WERI-Rb-1 (cell line): ENCODE results near the gene MYOM1.

Experiments
- DNase-seq: peaks from one replicate; pipeline ENCODE4 v3.0.0-alpha.2; 2020
- H3K27ac ChIP-seq: fragments of 250-450 bp; sonication (Bioruptor Pico); 2 replicates; pipeline ENCODE4 v1.5.1; 2020; ENCODE audit warnings: mild to moderate bottlenecking, moderate library complexity
- H3K27me3 ChIP-seq: fragments of 250-450 bp; sonication (Bioruptor Pico); 2 replicates; pipeline ENCODE4 v1.5.1; 2021; ENCODE audit warnings: mild to moderate bottlenecking, low read depth, moderate library complexity; ENCODE audit not compliant: insufficient read depth, severe bottlenecking
- H3K36me3 ChIP-seq: fragments of 250-450 bp; sonication (Bioruptor Pico); 2 replicates; pipeline ENCODE4 v1.5.1; 2020; ENCODE audit warnings: mild to moderate bottlenecking, moderate library complexity
- H3K4me3 ChIP-seq: 2 replicates; pipeline ENCODE4 v1.5.1; 2011; ENCODE audit warnings: low read depth, mild to moderate bottlenecking, control low read depth, low read length
- H3K9me3 ChIP-seq: fragments of 250-450 bp; sonication (Bioruptor Pico); 2 replicates; pipeline ENCODE4 v1.5.1; 2021; ENCODE audit warnings: mild to moderate bottlenecking, moderate library complexity; ENCODE audit not compliant: severe bottlenecking
- TF ChIP-seq, protein P1 (sequence below): IDR thresholded peaks from 2 replicates; pipeline ENCODE4 v1.5.1; 2011; ENCODE audit warnings: low read depth, mild to moderate bottlenecking, control low read depth, inconsistent platforms, low read length

Gene MYOM1

DNA sequence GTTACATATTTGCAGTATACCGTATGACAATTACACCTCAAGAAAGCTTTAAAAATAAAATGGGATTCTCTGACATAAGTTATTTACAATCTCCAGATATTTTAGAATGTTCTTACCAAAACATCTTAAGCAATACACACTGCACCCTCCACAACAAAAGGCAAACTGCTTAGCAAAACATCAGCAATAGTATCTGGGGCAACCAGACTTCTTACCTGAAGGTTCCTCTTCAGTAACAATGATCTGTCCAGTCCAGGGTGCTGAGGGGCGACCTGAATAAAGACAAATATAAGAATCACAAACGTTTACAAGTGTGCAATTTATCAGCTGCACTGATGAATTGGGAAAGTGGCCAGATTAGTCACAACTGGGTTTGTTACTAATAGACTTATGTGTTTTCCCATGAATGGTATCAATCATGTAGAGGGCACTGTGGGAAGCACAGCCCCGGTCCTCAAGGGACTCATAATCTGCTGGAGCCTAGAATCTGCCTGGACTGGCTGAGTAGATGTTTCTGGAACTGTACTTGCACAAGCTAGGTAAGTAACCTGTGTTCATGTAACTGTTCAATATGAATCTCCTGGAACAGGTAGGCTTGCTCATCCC, 70.7 kb downstream of the MYOM1 start:
- Histone ChIP-seq H3K27ac (no peak overlapping the region), H3K4me3 (no peak overlapping the region), H3K27me3 (no peaks in the 10 kb centered on the region), H3K9me3 (no peaks in the 10 kb centered on the region), H3K36me3 (no peaks in the 10 kb centered on the region)
- TF ChIP-seq, protein P1, sequence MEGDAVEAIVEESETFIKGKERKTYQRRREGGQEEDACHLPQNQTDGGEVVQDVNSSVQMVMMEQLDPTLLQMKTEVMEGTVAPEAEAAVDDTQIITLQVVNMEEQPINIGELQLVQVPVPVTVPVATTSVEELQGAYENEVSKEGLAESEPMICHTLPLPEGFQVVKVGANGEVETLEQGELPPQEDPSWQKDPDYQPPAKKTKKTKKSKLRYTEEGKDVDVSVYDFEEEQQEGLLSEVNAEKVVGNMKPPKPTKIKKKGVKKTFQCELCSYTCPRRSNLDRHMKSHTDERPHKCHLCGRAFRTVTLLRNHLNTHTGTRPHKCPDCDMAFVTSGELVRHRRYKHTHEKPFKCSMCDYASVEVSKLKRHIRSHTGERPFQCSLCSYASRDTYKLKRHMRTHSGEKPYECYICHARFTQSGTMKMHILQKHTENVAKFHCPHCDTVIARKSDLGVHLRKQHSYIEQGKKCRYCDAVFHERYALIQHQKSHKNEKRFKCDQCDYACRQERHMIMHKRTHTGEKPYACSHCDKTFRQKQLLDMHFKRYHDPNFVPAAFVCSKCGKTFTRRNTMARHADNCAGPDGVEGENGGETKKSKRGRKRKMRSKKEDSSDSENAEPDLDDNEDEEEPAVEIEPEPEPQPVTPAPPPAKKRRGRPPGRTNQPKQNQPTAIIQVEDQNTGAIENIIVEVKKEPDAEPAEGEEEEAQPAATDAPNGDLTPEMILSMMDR: no peak
- no peak for DNase-seq

GRCh38 chr18:3147935-3148554, 71.7 kb downstream of the MYOM1 start:
- no peaks in the 10 kb centered on the region for H3K27me3 ChIP-seq
- H3K27ac ChIP-seq: no peak overlapping the region
- TF ChIP-seq, protein P1: no peak
- no peaks in the 10 kb centered on the region for H3K9me3 ChIP-seq
- H3K4me3 ChIP-seq: no peak overlapping the region
- H3K36me3 ChIP-seq: no peaks in the 10 kb centered on the region
- no peak for DNase-seq

DNA sequence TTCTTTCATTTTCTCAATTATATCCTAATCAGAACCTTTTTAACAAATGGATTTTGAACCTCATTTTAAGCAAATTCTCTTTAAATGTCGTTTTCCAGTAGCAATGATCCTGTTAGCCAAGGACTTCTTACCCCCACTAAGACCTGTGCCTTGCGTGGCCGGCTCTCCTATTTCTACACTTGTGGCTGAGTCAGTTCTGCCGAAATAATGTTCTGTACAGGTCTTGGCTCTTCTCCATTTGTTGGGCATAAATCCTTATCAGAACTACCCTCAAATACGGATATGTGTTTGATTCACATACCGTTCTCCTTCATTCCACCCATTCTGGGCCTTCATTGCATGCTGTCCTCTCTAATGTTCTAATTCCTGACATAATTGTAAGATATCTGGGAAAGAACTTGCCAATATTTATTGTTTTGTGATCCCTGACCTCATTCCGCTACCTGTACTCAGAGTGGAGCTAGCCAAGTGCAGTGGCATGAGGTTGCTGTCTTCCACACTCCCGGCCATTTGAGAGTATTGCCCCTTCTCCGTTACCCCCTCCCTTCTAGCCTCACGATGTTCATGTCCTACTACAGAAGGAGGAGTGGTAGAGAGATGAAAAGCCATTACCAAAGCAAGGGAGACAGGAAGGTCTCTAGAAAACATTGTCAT, 78.7 kb downstream of the MYOM1 start:
- Histone ChIP-seq H3K36me3 (no peaks in the 10 kb centered on the region), H3K4me3 (no peak overlapping the region), H3K27ac (no peak overlapping the region), H3K9me3 (no peaks in the 10 kb centered on the region), H3K27me3 (no peaks in the 10 kb centered on the region)
- TF ChIP-seq, protein P1: no peak
- DNase-seq: no peak

GRCh38 chr18:3140342-3140741, 79.4 kb downstream of the MYOM1 start:
- Histone ChIP-seq H3K27ac (no peak overlapping the region), H3K36me3 (no peaks in the 10 kb centered on the region), H3K27me3 (no peaks in the 10 kb centered on the region), H3K4me3 (no peak overlapping the region), H3K9me3 (no peaks in the 10 kb centered on the region)
- no peak for DNase-seq
- TF ChIP-seq, protein P1: no peak

DNA sequence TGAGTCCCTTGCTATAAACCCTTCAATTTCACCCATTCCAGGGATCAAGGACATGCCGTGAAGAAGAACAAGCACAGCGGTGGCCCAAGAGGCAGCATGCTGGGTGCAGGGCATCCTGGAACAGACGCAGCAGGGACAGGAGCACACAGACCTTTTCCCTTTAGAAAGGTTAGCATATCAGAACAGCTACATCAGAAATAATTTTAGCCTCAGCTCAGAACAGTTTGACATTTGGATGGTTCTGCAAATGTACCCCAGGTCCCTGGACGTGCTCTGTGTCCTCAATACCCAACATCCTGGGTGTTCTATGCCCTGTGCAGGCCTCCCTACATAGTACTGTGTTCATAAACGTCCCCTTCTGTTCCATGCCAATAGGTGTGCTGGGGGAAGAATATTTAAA, 80.4 kb downstream of the MYOM1 start:
- no peak for DNase-seq
- Histone ChIP-seq H3K27me3 (no peaks in the 10 kb centered on the region), H3K27ac (no peak overlapping the region), H3K9me3 (no peaks in the 10 kb centered on the region), H3K36me3 (no peaks in the 10 kb centered on the region), H3K4me3 (no peak overlapping the region)
- TF ChIP-seq, protein P1: no peak
